Measurements from ENCODE around the gene KLRF2.

The KLRF2 gene

DNA sequence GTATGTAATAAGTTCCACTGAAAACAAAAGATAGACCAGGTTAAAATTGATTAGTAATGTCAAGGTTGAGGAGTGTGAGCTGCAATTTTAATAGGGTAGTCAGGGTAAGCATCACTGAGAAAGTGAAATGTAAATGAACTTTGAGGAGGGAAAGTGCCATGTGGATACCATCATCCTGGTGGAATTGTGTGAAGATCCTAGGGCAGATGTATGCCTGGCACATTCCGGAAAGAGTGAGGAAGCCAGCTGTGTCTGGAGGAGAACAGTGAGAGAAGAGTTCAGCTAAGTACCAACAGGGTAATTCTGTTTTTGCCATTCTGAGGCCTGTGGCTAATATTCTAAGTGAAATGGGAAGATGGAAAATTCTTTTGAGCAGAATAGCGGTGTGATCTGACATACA lies 53.7 kb downstream of the KLRF2 start:
- TF ChIP-seq, protein P1, sequence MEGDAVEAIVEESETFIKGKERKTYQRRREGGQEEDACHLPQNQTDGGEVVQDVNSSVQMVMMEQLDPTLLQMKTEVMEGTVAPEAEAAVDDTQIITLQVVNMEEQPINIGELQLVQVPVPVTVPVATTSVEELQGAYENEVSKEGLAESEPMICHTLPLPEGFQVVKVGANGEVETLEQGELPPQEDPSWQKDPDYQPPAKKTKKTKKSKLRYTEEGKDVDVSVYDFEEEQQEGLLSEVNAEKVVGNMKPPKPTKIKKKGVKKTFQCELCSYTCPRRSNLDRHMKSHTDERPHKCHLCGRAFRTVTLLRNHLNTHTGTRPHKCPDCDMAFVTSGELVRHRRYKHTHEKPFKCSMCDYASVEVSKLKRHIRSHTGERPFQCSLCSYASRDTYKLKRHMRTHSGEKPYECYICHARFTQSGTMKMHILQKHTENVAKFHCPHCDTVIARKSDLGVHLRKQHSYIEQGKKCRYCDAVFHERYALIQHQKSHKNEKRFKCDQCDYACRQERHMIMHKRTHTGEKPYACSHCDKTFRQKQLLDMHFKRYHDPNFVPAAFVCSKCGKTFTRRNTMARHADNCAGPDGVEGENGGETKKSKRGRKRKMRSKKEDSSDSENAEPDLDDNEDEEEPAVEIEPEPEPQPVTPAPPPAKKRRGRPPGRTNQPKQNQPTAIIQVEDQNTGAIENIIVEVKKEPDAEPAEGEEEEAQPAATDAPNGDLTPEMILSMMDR (IDR thresholded peaks at IDR 0.05; ENCODE audit: low read depth, low read length): no peak
- in situ Hi-C loops (cut with HindIII; ENCODE audit: low sequenced_read_pairs): no loop called here
- DNase-seq (ENCODE audit: low read depth, low spot score): no peak
- H3K4me3 ChIP-seq (ENCODE audit: low read depth, low read length): no peak overlapping the region

DNA sequence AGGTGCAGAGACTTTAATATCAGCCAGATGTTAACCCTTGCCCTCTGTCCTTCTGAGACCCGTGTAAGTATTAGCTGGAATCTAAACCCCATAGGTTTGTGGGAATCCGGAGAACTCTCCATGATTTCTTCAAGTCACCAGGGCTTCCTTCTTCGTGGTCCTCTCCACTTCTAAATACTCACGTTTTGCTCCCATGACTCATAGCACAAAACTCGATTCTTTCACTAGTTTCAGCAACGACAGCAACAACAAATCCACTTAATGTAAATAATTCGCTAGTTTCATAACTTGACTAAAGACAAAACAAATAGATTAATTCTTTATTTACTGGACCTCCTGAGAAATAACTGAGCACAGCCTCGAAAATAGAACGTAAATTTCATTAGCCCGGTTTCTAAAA lies 55.3 kb downstream of the KLRF2 start:
- TF ChIP-seq, protein P1 (IDR thresholded peaks at IDR 0.05; ENCODE audit: low read depth, low read length): no peak
- H3K4me3 ChIP-seq (ENCODE audit: low read depth, low read length): no peak overlapping the region
- DNase-seq (ENCODE audit: low read depth, low spot score): no peak
- in situ Hi-C loops (cut with HindIII; ENCODE audit: low sequenced_read_pairs): no loop called here

DNA sequence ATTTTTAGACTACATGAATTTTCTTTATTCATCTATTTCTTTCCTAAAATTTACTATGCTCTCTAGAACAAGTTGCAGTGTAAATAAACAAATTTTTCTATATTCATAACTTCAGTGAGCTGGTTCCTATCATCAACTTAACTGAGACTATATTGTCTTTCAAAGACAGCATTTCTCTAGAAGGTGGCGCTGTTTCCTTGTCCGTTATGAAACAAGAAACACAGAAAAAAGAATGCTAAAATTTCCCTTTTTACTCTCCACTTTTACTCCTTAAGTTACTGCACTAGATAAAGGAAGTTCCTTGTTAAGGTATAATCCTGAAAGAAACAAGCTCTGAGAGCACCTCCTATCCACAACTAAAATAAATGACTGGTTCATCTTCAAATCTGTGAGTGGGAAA lies 59.1 kb downstream of the KLRF2 start:
- no peak for DNase-seq (ENCODE audit: low read depth, low spot score)
- no peak overlapping the region for H3K4me3 ChIP-seq (ENCODE audit: low read depth, low read length)
- in situ Hi-C loops (cut with HindIII; ENCODE audit: low sequenced_read_pairs): no loop called here
- TF ChIP-seq, protein P1 (IDR thresholded peaks at IDR 0.05; ENCODE audit: low read depth, low read length): peak; percentile 43

DNA sequence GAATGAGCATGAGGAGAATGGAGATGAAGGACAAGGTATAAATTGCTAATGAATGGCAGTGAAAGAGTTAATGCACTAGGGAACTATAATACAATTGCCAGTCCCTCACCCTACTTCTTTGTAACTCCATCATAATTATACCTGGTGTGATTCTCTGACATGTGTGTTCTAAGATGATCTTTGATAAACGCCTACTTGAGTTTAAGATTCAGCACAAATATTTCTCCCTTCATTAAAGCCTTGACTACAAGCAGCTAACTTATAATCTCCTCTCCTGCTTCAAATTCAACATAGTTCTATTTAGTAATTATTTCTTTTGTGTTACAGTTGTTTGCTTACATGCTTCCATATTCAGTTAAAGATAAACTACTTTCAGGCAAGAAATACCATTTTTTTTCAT lies 60.5 kb downstream of the KLRF2 start:
- H3K4me3 ChIP-seq (ENCODE audit: low read depth, low read length): no peak overlapping the region
- in situ Hi-C loops (cut with HindIII; ENCODE audit: low sequenced_read_pairs): no loop called here
- DNase-seq (ENCODE audit: low read depth, low spot score): no peak
- TF ChIP-seq, protein P1 (IDR thresholded peaks at IDR 0.05; ENCODE audit: low read depth, low read length): no peak

DNA sequence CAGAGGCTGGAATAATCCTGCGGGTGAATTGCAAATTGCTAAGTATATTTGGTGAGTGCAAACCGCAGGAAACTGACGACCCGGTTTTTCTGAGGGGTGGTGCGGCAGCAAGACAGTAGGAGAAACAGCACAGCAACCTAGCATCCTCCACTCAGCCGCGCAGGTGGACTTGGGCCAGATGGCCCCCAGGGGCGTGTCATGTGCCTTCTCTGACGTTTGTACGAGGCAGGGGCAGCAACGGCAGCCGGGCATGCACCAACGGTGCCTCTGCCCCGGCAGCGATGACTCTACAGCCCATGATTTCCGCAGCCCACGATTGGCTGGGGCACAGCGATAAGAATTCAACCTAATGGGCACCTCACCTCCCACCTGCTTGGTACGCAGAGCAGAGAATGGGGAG lies 62.0 kb downstream of the KLRF2 start:
- TF ChIP-seq, protein P1 (IDR thresholded peaks at IDR 0.05; ENCODE audit: low read depth, low read length): no peak
- no peak overlapping the region for H3K4me3 ChIP-seq (ENCODE audit: low read depth, low read length)
- no peak for DNase-seq (ENCODE audit: low read depth, low spot score)
- in situ Hi-C loops (cut with HindIII; ENCODE audit: low sequenced_read_pairs): no loop called here

GRCh38 chr12:9944391-9944790 lies 63.1 kb downstream of the KLRF2 start:
- DNase-seq (ENCODE audit: low read depth, low spot score): no peak
- TF ChIP-seq, protein P1 (IDR thresholded peaks at IDR 0.05; ENCODE audit: low read depth, low read length): no peak
- no peak overlapping the region for H3K4me3 ChIP-seq (ENCODE audit: low read depth, low read length)
- in situ Hi-C loops (cut with HindIII; ENCODE audit: low sequenced_read_pairs): no loop called here
